ENCODE results near the gene ELFN1.

ELFN1 gene

DNA sequence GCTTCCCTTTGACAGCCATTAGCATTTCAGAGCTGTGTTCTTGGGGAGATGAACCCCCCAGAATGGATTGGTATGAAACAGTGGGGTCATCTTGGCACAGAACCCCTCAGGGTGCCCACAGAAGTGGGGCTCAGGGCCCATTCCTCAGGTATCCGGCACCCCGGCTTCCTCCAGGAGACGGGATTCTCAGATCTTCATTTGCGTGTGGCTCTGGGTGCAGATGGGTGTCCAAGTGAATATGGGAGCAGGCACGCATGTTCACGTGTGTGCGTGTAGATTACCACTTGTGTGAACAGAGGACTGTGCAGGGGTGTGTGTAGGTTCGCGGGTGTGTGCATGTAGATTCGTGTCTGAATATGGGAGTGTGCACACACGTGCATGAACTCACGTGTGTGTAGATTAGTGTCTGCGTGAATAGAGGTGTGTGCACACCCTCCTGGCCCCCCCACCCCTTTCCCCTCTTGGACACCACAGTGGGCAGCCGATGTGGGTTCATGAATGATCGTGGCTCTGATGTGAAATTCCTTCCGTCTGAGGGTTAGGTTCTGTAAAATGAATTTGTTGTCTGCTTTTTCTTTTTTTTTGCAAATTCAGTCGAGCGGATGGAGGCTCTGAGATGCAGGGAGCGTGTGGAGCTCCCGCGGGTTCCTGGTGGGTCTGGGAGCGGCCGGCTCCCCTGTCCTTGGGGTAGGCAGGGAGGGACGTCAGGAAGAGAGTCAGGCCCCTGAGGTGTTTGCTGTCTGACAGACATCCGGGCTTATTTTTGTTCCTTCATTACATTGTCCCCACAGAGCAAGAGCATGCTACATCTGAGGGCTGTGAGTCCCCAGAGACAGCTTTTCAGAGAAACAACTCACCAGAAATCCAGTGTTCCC, 7.4 kb downstream of the ELFN1 start:
- no peak for DNase-seq

DNA sequence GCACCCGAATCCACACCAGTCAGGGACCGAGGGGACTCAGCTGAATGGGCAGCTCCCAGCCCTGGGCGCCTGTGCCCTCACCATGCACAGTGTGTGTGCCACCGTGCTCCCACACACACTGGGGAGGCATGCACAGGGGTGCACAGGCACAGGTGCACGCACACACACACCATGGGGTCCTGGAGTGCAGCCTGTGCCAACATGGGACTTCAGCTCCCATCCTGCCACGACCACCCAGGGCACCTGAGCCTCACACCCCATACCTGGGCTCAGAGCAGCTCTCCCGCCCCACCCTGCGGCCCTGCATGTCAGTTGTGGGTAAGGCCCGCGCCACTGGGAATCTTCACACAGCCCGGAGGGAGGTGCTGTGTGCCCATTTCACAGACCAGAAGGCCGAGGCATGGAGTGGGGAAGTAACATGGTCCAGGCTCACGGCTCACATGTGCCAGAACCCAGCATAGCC, 8.0 kb downstream of the ELFN1 start:
- DNase-seq = no peak

DNA sequence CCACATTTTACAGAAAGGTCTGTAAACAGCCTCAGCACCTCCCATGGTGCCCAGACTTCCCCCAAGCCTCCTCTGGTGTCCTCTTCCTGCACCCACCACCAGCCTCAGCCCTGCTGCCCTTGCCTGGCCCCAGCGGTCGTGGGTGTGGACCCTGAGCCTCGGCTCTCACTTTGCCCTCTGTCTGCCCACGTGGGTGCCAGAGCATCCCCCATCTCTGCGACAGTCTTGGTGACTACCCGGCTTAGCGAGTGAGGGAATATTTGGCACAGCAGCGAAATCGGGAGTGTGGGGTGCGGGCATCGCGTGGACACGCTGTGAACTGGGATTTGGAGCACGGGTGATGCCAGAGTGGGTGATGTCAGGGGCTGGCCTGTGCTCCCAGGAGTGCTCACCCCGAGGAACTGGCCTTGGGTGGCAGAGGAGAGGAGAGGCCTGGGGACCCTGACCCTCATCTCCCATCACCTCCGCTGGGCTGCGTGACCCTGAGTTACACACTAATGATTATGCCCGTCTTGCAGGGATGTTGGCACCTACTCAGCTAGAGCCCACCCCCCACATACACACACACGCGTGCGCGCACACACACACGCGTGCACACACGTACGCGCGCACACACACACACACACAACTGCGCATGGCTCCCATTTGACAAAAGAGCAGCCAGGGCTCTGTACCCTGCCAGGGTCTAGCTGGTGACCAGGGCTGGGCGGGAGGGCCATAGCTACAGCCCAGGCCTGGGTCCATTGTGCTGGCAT, 8.7 kb downstream of the ELFN1 start:
- no peak for DNase-seq

DNA sequence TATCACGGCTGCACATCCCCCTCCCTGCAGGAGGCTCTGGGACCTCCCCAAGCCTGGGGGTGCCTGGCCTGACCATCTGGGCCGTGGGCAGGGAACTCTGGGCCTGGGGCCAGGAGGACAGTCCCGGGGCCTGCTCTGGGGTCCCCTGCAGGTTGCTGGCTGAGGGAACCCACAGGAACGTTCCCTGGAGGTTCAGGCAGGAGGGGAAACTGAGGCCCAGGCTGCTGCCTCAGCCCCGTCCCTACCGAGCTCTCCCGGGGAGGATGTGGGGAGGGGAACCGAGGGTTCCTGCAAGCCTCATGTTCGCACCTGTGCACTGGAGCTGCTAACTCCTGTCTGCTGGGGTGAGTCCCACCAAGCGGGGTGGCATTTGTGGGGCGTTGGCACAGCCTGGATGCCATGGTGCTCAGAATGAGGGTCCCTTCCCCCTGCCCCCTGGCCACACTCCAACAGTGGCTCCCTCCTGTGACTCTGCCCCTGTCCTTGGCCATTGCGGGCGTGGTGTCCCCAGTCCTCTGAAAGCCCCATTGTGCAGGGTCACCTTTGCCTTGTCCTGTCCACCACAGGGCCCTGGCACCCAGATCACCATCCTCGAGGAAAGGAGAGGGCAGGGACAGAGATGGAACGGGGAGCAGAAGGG, 9.4 kb downstream of the ELFN1 start:
- no peak for DNase-seq

DNA sequence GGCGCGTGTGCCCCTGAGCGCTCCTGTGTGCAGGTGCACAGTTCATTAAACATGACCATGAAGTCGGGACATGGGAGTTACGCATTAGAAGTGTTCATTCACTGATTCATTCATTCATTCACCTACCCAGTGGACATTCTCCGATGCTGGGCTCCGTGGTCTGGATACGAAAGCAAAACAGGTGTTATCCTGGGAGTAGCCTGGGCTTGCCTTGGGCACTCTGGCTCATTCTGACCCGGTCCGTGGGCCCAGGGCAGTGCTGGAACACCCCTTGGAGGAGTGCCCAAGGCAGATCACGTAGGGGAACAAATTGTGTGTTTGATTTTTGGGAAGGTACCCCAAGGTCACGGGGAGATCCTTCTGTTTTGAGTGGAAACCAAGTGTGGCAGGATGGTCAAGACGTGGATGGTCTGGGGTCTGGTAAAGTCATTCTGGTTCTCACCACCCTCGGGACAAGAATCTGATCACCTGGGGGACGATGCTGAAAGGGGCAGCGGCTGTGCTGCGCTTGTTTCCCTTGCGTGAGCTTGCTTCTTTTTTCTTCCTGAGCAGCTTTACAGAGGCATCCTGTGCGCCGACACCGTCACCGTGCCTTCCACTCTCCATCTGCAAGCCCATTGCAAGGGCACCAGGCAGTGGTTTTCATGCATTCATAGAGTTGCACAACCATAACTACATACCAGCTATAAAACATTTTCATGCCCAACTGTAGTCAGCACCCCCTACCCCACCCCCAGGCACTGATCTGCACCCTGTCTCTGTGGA, 10.1 kb downstream of the ELFN1 start:
- no peak for DNase-seq

DNA sequence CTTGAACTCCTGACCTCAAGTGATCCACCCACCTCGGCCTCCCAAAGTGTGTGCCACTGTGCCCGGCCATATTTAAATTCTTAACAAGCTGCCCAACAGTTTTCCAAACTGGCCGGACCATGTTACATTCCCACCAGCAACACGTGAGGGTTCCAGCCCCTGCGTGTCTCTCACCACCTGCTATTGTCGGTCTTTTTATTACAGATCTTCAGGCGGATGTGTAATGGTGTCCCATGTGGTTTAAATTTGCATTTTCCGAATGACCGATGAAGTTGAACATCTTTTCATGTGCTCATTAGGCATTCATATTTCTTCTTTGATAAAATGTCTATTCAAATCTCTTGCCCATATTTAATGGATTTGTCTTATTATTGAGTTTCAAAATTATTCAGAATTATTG, 11.5 kb downstream of the ELFN1 start:
- DNase-seq = no peak

DNA sequence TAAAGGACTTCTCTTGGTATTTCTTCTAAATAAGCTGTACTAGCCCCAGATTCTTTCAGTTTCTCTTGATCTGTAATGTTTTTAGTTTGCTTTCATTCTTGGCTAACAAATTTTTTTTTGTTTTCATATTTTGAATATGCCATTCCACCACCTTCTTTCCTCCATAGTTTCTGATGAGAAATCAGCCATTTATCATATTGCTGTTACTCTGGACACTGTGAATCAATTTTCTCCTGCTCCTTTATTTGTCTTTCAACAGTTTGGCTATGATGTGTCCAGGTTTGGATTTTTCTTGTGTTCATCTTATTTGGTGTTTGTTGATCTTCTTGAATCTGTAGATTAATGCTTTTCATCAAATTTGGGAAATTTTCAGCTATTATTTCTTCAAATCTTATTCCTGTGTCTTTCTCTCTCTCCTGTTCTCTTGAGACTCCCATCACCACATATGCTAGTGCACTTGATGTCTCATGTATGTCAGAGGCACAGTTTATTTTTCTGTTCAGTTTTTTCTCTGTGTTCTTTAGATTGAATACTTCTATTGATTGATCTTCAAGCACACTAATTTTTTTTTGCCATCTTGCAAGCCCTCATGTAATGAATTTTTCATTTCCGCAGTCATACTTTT, 15.0 kb downstream of the ELFN1 start:
- no peak for DNase-seq

DNA sequence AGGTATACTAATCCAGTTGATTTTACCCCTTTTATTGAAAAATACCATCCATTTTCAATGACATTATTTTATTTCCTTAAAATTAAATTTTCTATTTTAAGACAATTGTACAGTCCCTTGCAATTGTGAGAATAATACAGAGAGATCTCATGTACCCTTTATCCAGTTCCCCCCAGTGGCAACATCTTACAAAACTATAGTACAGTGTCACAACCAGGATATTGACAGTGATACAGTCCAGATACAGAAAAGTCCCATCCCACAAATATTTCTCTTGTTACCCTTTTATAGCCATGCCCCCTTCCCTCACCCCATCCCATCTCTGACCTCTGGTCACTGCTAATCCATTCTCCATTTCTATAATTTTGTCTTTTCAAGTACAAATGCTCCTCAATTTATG, 18.5 kb downstream of the ELFN1 start:
- DNase-seq = no peak

DNA sequence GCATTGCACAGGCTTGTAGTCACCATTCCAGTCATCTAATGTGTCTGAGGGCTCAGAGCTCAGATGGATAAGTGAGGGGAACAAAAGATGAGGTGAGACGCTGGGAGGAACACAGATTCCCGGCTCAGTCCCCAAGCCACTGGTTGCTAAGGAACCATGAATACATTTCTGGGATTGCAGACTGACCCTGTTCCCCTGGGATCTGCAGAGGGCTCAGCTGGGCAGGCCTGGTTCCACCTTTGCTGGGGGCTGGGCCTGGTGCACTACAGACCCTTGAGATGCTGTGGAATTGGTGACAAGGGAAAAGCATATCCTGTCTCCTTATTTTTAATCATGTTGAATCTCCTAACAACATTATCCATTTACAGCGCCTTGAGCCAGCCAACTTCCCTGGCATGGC, 19.2 kb downstream of the ELFN1 start:
- DNase-seq = no peak

DNA sequence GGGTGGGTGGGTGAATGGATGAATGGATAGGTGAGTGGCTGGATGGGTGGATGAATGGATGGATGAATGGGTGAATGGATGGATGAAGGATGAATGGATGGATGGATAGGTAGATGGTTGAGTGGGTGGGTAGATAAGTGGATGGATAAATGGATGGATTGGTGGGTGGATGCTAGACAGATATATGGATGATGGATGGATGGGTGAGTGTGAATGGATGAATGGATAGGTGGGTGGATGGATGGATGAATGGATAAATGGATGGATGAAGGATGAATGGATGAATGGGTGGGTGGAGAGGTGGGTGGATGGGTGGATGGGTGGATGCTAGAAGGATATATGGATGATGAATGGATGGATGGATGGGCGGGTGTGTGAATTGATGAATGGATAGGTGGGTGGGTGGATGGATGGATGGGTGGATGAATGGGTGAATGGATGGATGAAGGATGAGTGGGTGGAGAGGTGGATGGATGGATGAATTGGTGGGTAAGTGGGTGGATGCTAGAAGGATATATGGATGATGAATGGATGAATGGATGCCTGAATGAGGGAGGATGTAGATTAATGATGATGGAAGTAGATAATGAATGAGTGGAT, 20.4 kb downstream of the ELFN1 start:
- DNase-seq = no peak

DNA sequence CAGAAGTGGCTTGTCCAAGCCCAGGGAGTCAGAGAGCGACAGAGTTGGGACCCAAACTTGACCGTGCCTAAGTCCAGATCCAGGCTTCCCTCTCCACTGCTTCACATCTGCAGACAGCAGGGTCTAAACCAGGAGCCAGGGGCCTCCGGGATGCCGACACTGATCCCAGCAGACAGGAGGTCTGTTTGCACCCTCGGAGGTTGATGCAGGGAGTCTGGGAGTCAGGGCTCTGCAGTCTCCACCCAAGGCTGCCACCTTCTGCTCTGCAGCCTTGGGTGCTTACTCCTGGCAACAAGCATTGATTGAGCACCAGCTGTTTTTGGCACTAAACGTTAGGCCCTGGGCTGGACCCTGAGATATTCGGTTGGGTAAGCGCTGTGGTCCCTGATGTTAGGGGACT, 21.0 kb downstream of the ELFN1 start:
- DNase-seq = no peak

DNA sequence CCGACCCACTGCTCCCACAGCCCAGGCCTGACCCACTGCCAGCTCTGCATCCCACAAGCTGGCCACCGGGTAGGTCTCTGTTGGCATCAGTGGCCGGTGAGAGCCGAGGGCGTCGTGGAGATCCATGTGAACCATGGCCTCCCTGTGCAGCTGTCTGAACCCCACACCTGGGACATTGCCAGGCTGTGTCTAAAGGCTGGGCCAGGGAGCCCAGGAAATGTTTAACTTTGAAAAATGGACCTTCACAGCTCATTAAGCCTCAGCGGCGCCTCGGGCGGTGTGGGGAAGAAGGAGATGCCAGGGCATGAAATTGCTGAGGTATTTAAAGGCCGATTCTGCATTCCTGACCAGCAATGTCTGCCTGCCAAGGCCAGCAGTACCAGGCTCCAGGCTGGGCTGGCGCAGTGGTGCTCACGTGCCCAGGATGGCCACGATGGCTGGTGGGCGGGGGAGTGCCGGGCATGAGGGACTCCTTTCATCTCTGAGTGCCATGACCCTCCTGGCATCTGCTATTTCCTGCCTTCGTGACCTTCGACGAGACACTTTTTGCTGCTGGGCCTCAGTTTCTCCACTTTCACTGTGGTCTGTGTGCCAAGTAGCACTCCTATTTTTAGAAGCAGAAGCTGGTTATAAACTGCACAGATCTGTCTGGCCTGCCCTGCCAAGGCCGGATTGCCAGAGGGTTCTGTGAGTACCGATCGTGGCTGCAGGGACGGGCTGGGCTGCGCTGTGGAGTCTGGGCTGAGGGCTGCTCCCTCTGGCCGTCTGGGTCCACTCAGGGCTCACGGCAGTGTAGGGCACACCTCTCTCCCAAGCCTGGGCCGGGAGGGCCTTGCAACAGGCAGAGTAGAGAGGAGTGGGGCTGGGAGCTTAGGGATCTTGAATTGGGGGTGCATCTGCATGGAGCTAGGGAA, 21.8 kb downstream of the ELFN1 start:
- no peak for DNase-seq

DNA sequence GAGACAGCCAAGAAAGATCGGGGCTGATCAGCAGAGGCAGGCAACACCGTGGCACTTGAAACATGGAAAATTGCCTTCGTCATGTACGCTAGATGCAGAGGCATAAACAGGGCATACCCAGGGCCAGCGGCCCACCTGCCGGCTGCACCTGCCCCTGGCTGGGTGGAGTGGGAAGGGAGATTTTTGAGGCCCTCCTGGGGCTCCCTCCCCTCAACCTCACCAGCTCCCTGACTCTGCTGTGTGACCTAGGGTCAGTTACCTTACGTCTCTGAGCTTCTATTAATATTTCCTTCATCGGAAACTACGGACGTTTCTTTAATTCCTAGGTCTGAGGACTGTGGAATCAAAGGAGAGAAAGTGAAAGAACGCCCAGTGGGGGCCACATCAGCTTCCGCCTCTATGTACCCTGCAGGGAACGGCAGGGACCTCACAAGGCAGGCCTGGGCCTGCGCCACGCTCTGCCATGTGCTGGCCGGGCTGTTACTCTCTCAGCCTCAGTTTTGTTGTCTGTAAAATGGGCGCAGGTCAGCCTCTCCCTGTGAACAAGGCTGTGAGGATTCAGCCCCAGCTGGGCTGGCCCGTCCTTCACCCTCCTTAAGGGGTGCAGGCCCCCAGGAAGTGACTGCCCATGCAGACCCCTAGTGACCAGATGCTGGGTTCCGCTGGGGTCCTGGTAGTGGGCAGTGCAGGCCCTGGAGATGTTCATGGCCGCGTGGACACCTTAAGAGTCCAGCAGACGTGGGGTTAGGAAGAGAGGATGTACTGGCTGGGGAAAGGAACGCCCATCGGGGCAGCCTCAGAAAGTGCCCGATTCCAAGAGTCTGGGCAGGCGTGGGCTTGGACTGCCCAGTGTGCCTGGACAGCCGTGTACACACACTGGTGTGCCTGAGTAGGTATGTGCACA, 22.7 kb downstream of the ELFN1 start:
- no peak for DNase-seq

DNA sequence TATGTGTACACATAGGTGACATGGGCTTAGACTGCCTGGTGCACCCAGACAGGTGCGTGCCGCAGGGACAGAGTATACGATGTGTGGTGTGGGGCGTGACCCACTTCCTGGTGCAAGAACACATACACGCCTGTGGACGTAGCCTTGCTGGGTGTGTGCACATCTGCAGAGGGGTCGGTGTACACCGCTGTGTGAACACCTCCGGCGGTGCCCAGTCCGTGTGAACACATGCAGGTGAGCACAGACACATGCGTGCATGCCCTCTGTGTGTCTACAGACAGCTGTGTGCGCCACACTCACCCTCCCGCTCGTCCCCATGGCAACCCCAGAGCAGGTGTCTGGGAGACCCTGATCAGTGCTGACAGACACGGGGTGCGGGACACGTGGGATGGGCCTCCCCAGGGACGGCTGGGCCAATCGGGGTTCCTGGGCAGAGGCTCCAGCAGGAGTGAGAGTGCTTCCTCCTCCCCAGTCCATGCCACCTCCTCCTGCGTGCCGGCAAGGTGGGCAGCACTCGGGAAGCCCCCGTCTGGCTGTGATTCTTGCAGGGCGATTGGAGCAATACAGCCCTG, 23.4 kb downstream of the ELFN1 start:
- DNase-seq = no peak

DNA sequence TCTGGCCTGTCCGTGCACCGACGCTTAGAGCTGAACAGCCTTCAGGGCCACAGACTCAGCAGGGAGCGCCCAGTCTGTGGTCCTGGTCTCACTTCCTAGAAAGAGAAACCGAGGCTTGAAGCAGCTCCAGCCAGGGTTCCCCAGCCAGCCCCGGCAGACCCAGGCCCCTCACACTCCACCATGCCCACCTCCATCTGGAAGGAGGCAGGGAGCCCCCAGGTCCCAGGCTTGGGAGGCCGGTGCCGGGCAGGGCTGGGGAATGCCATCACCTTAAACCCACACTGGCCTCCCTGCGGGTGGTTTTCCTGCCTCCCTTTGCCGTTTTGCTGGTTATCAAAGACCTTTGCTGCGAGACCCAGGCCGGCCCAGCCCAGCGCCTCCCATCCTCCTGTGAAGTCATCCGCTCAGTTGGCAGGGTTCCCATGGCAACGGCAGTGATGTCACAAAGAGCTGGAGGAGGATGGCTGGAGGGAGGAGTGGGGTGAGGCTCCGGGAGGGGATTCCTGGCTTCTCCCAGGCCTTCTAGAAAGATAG, 24.0 kb downstream of the ELFN1 start:
- DNase-seq = no peak

DNA sequence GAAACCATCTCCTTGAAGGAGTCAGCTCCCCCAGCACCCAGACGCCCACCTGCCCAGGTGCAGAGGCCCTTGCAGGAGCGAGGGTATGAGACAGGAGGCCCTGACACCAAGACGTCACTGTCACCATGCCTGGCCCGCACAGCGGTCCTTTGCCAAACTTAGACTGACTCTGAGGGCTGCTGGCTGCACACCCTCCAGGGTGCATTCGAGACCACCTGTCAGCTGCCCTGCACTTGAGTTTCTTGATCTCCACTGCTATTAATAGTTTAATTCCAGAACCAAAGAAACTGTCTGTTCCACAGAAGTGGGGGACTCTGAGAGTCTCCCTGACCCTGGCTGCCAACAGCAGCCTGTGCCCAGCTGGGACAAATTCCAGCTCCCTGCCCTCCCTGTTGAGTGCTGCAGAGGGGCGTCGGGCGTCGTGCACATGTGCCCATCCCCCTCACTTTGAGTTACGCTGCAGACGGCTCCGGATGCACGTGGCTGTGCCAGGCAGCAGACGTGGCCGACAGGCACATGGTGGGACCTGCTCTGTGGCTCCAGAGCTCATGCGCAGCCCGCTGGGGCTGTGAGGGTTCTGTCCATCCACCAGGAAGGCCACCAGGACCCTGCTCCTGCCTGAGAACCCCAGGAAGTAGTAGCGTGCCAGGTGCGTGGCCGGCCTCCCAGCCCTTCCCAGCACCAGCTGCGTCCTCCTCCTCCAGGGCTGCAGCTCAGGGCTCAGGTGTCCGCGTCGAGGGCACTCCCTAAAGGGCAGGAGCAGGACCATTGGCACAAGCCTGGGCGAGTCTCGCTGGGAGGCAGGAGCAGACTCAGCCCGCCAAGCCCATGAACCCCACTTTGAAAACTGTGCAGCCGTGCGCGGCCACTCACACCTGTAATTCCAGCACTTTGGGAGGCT, 24.8 kb downstream of the ELFN1 start:
- no peak for DNase-seq

DNA sequence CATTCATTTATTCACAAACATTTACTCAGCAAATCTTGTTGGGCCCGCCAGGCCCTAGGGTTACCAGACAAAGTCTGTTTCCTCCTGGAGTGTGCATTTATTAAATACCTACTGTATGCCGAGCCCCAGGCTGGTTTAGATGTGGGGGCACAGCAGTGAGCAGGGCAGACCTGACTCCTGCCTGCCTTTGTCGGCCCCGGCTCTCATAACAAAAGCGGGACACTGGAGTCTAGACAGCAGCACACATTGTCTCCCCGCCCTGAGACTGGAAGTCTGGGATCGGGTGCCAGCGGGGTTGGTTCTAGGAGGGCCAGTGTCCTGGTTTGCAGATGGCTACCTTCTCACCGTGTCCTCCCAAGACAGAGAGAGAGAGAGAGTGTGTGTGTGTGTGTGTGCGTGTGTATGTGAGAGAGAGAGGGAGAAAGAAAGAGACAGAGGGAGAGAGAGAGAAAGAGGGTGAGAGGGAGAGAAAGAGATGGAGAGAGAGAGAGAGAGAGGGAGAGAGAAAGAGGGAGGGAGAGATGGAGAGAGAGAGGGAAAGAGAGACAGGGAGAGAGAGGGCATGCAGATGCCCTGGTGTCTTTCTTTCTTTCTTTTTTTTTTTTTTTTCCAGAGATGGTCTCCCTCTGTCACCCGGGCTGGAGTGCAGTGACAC, 25.9 kb downstream of the ELFN1 start:
- no peak for DNase-seq
